ENCODE results near the gene TRAF3.
"Not testable (repeated sequence)": the region's sequence is repeated elsewhere in the genome, so short reads cannot be mapped to it uniquely, and the experiment has no call there.

Gene TRAF3

GRCh38 chr14:102853648-102854047 lies 76.4 kb downstream of the TRAF3 start:
- TF ChIP-seq CTCF (IDR thresholded peaks at IDR 0.05; ENCODE audit: low read length, missing control alignments), result no peak
- no peak for DNase-seq (ENCODE audit: low read depth)
- no peak overlapping the region for H3K4me3 ChIP-seq (replicated peaks; ENCODE audit: low read depth, low read length)

DNA sequence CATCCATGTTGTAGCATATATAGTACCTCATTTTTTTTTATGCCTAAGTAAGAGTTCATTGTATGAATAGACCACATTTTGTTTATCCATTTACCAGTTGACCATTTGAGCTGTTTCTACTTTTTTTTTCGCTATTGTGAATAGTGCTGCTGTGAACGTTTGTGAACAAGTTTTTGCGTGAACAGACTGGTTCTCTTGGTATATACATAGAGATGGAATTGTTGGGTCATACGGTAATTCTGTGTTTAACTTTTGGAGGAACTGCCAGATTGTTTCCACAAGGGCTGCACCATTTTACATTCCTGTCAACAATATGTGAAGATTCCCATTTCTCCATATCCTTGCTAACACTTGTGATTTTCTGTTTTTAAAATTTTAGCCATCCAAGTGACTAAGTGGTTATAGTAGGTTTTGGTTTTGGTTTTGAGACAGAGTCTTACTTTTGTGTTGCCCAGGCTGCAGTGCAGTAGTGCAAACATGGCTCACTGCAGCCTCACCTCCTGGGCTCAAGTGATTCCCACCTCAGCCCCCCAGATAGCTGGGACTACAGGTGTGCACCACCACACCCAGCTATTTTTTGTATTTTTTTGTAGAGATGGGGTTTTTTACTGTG lies 76.9 kb downstream of the TRAF3 start:
- no peak for TF ChIP-seq CTCF (IDR thresholded peaks at IDR 0.05; ENCODE audit: low read length, missing control alignments)
- no peak for DNase-seq (ENCODE audit: low read depth)
- H3K4me3 ChIP-seq (replicated peaks; ENCODE audit: low read depth, low read length), result no peak overlapping the region

- DNase-seq (ENCODE audit: low read depth), result no peak
- no peak for TF ChIP-seq CTCF (IDR thresholded peaks at IDR 0.05; ENCODE audit: low read length, missing control alignments)
- H3K4me3 ChIP-seq (replicated peaks; ENCODE audit: low read depth, low read length), result no peak overlapping the region
Observed at GRCh38 chr14:102856179-102856578, 78.9 kb downstream of the TRAF3 start.

DNA sequence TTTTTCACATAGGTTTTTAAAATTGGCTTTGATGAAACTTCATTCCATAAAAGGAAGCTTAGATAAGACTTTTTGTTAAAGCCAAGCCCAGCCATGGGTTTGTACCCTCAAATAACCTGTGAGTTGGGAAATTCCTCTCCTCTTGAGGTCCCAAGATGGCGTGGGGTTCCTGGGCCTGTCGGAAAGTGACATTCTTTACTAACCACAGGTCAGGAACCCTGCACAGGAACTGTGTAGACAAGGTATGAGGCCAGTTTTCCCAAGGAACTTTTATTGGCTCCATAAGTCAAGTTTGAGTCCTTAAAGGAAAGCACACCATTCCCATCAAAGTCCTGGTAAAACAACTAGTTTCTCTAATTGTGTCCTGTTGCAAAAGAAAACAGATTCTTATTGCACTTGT lies 80.2 kb downstream of the TRAF3 start:
- peak; percentile 26 for DNase-seq (ENCODE audit: low read depth)
- no peak for TF ChIP-seq CTCF (IDR thresholded peaks at IDR 0.05; ENCODE audit: low read length, missing control alignments)
- no peak overlapping the region for H3K4me3 ChIP-seq (replicated peaks; ENCODE audit: low read depth, low read length)

DNA sequence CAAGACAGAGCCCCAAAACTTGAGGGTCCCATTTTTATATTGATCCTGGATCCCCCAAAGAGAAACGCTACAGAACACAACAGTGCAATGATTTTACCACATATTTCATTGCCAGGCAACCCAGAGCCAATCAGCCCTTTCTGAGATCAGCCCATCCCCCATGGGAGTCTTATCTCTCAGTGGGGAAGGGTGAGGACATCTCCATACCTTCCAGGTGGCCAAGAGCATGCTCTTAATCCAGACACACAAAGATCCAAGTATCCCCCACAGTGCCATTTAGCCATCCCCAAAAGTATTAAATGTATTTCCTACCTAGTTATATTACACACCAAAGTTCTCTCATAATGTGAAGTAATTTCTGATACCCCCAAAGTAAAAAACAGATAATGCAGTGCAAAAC lies 82.7 kb downstream of the TRAF3 start:
- no peak for DNase-seq (ENCODE audit: low read depth)
- no peak overlapping the region for H3K4me3 ChIP-seq (replicated peaks; ENCODE audit: low read depth, low read length)
- TF ChIP-seq CTCF (IDR thresholded peaks at IDR 0.05; ENCODE audit: low read length, missing control alignments), result no peak

GRCh38 chr14:102862154-102862773 lies 85.0 kb downstream of the TRAF3 start:
- H3K4me3 ChIP-seq (replicated peaks; ENCODE audit: low read depth, low read length), result no peak overlapping the region
- no peak for TF ChIP-seq CTCF (IDR thresholded peaks at IDR 0.05; ENCODE audit: low read length, missing control alignments)
- DNase-seq (ENCODE audit: low read depth), result no peak

DNA sequence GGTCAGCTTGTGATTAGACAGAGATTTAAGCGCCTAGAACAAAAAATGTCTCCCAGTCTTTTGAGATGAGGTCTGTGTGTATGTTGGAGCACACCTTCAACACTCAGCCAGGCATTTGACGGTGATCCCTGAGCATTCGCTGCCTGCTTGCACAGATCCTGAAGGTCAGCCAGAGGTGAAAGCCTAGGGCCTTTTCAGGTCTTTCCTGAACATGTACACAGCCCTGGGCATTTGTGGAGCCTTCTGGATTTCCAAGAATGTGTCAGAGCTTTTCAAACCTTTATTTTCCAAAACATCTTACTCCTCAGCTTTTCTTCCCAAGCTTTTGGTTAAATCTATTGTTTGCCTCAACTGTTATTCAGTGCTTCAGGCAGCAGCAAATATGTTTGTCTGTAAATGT lies 86.1 kb downstream of the TRAF3 start:
- no peak overlapping the region for H3K4me3 ChIP-seq (replicated peaks; ENCODE audit: low read depth, low read length)
- DNase-seq (ENCODE audit: low read depth), result no peak
- TF ChIP-seq CTCF (IDR thresholded peaks at IDR 0.05; ENCODE audit: low read length, missing control alignments), result no peak

DNA sequence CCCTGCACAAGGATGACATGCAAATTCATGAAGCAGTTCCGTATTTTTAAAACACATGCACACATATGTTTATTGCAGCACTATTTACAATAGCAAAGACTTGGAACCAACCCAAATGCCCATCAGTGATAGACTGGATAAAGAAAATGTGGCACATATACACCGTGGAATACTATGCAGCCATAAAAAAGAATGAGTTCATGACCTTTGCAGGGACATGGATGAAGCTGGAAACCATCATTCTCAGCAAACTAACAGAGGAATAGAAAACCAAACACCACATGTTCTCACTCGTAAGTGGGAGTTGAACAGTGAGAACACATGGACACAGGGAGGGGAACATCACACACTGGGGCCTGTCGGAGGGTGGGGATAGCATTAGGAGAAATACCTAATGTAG lies 88.7 kb downstream of the TRAF3 start:
- not testable (repeated sequence) for H3K4me3 ChIP-seq (replicated peaks; ENCODE audit: low read depth, low read length); DNase-seq (ENCODE audit: low read depth)

All from fibroblast of pulmonary artery (primary cell).